ENCODE data around the gene SOCS1.

SOCS1 gene

GRCh38 chr16:11232302-11232851 is 23.6 kb downstream of the SOCS1 start:
- no peak for TF ChIP-seq REST (IDR thresholded peaks at IDR 0.05; ENCODE audit: insufficient read depth in 1 of 2, low read depth in 2 of 2, low read length in 2 of 2)
- TF ChIP-seq POLR2AphosphoS5 (IDR thresholded peaks at IDR 0.05; ENCODE audit: low read depth, low read length), result no peak
- TF ChIP-seq TAF1 (IDR thresholded peaks at IDR 0.05; ENCODE audit: borderline replicate concordance, insufficient read depth, low read length), result no peak
- TF ChIP-seq SIN3A (IDR thresholded peaks at IDR 0.05; ENCODE audit: borderline replicate concordance, insufficient read depth, low read length), result no peak
- TF ChIP-seq FOXP2 (optimal IDR thresholded peaks at IDR 0.05; ENCODE audit: borderline replicate concordance, extremely low read depth, extremely low read length, insufficient read depth), result no peak

- TF ChIP-seq POLR2AphosphoS5 (IDR thresholded peaks at IDR 0.05; ENCODE audit: low read depth, low read length) (no peak), TAF1 (IDR thresholded peaks at IDR 0.05; ENCODE audit: borderline replicate concordance, insufficient read depth, low read length) (no peak), REST (IDR thresholded peaks at IDR 0.05; ENCODE audit: insufficient read depth in 1 of 2, low read depth in 2 of 2, low read length in 2 of 2) (no peak), SIN3A (IDR thresholded peaks at IDR 0.05; ENCODE audit: borderline replicate concordance, insufficient read depth, low read length) (no peak), FOXP2 (optimal IDR thresholded peaks at IDR 0.05; ENCODE audit: borderline replicate concordance, extremely low read depth, extremely low read length, insufficient read depth) (no peak)
Observed at GRCh38 chr16:11231367-11231970, 24.5 kb downstream of the SOCS1 start.

- no peak for TF ChIP-seq REST (IDR thresholded peaks at IDR 0.05; ENCODE audit: insufficient read depth in 1 of 2, low read depth in 2 of 2, low read length in 2 of 2)
- TF ChIP-seq TAF1 (IDR thresholded peaks at IDR 0.05; ENCODE audit: borderline replicate concordance, insufficient read depth, low read length), result no peak
- TF ChIP-seq FOXP2 (optimal IDR thresholded peaks at IDR 0.05; ENCODE audit: borderline replicate concordance, extremely low read depth, extremely low read length, insufficient read depth), result no peak
- TF ChIP-seq SIN3A (IDR thresholded peaks at IDR 0.05; ENCODE audit: borderline replicate concordance, insufficient read depth, low read length), result no peak
- no peak for TF ChIP-seq POLR2AphosphoS5 (IDR thresholded peaks at IDR 0.05; ENCODE audit: low read depth, low read length)
Observed at GRCh38 chr16:11229906-11230305, 26.1 kb downstream of the SOCS1 start.

GRCh38 chr16:11229432-11229831 is 26.6 kb downstream of the SOCS1 start:
- TF ChIP-seq FOXP2 (optimal IDR thresholded peaks at IDR 0.05; ENCODE audit: borderline replicate concordance, extremely low read depth, extremely low read length, insufficient read depth) (no peak), TAF1 (IDR thresholded peaks at IDR 0.05; ENCODE audit: borderline replicate concordance, insufficient read depth, low read length) (no peak), POLR2AphosphoS5 (IDR thresholded peaks at IDR 0.05; ENCODE audit: low read depth, low read length) (no peak), SIN3A (IDR thresholded peaks at IDR 0.05; ENCODE audit: borderline replicate concordance, insufficient read depth, low read length) (no peak), REST (IDR thresholded peaks at IDR 0.05; ENCODE audit: insufficient read depth in 1 of 2, low read depth in 2 of 2, low read length in 2 of 2) (no peak)

All from PFSK-1 (cell line).